ENCODE data around the gene ENTPD8.

ENTPD8 gene

DNA sequence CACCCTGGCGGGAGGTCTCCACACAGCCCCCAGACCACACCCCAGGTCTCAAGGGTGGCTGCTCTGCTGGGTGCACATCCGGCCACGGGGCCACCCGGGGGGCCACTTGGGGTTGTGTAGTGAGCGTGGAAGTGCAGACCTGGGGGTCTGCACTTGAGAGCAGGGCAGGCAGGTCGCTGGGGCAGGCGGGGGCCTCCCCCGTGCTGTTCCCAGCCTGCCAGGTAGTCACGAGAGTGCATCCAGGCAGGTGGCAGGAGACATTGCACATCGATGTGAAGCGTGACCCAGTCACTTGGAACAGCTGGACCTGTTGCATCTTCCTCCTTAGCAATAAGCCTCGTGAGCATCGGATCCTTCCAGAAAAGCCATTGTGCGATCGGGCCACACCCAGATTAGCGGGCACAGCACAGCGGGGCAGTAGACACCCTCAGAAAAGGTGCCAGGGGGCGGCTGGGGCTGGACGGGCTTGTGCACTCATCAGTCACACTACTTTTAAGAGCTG, 4.8 kb upstream of the ENTPD8 start:
- DNase-seq, result no peak

DNA sequence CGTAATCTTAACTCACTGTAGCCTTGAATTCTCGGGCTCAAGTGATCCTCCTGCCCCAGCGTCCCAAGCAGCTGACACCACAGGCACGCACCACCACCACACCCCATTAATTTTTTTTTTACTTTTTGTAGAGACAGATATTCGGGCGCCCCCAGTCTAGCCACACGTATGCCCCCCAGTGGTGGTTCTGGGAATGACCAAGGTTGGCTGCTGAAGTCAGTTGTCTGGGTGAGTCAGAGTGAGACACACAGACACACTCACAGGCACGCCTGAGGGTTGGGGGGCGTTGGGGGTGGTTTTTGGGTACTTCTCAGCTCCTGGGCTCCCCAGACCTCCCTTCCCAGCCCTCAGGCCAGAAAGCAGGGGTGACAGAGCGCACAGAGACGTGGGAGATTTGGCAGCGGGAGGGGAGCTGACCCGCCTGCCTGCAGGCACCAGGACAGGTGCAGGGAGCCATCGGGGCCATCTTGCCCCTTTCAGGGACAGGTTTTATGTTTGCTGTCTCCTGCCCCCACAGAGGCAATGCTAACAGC, 4.2 kb upstream of the ENTPD8 start:
- DNase-seq, result peak; percentile 89

DNA sequence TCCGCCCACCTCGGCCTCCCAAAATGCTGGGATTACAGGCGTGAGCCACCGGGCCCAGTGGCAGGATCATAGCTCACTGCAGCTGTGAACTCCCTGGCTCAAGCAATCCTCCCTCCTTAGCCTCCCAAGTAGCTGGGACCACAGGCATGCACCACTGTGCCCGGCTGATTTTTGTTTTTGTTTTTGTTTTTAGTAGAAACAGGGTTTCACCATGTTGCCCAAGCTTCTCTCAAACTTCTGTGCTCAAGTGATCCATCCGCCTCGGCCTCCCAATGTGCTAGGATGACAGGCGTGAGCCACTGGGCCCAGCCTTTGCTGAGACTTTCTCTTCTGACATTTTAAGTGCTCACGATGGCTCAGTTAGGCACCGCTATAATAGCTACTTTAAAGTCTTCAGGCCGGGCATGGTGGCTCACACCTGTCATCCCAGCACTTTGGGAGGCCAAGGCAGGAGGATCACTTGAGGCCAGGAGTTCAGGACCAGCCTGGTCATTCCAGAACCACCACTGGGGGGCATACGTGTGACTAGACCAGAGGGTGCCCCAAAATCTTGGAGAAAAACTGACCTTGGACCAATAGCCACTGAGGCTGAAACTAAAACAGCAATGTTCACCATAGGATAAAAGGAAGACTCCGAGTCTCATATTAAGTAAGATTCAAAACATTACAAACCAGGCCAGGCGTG, 3.1 kb upstream of the ENTPD8 start:
- no peak for DNase-seq

DNA sequence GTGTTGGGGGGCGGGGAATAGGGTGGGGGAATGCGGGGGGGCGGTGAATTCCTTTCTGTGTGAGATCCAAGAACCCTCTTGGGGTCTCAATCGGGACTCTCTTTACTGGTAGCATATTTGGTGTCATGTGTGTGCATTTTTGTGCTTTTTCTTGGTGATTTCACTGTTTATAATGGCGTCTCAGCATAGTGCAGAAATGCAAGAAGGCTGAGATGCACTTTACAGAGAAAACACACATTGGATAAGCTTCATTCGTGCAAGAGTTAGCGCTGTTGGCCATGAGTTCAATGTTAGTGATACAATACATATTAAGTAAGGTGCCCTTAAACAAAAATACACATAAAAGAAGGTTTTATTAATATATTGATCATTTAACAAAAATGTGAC, 771 bp upstream of the ENTPD8 start:
- no peak for DNase-seq

DNA sequence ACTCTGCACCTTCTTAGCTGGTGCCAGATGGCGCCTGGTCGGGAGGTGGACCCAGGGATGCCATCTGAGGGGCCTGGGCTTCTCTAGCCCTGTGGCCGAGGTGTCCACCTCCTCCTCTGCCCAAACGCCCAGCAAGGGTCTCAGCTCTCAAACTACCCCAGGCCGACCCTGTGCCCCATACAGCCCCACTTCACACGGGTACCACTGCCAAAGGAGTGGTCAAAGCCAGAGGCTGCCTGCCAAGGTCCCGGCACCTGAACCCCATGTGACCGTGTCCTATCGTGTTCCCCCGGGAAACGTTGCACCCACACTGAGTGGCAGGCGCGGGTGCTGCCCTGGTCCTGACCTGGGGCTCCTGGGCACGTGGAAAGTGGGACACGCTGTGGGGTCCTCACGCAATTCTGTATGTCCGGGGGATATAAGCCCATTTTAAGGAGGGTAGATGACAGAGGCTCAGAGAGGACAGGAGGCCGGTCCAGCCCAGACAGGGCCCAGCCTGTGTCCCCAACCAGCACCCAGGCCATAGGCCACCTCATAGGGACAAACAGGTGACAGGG, 1.9 kb downstream of the ENTPD8 start:
- DNase-seq, result no peak

DNA sequence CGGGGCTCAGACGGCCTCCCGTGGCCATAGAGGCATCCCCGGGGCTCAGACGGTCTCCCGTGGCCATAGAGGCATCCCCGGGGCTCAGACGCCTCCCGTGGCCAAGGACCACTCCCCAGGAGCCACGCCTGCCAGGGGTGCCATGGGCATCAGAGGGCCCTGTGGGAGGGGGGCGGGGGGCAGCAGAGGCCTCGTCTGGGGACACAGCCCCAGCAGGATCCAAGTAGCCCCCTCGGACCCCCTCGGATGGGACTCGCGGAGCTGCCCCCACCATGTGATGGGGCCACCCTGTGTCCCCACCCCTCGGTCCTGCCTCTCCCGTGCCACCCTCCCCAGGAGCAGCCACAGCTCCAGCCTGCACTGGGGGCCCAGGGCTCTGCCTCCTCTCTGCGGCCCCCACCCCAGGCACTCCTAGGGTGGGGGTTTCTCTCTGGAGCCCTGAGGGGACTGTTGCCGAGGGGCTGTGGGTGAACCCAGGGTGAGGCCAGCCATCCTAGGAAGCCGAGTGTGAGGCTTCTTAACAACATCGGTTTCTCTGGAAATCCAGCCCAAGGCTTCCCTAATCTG, 2.5 kb downstream of the ENTPD8 start:
- no peak for DNase-seq

DNA sequence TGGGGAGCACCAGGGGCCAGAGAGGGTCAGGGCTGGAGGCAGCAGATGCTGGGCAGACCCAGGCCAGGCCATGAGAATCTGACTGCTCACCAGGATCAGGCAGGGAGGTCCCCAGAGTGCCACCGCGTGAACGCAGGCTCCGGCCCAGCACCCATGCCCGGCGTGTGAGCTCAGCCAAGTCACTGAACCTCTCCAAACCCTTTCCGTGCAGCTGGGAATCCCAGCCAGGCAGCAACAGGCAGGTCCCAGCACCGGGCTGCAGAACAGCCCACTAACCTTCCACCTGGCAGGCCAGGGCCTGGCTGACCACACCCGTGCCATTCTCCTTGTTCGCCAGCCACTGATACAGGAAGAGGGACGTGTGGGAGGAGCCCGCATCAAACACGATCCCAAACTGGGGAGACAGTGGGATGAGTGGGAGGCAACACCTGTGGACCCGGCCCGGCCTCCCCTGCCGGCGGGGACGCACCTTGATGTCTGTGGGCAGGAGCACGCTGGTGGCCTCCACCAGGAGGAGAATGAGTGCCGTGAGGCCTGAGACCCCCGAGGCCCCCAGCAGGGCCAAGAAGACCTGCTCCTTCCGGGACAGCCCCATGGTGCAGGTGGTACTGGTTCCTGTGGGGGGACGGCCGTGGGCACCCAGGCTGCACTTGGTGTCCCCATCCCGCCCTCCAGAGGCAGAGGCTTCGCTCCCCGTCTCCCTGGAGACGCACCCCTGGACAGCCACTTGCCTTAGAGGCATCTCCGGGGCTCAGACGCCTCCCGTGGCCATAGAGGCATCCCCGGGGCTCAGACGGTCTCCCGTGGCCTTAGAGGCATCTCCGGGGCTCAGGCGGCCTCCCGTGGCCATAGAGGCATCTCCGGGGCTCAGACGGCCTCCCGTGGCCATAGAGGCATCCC, 3.2 kb downstream of the ENTPD8 start:
- no peak for DNase-seq

DNA sequence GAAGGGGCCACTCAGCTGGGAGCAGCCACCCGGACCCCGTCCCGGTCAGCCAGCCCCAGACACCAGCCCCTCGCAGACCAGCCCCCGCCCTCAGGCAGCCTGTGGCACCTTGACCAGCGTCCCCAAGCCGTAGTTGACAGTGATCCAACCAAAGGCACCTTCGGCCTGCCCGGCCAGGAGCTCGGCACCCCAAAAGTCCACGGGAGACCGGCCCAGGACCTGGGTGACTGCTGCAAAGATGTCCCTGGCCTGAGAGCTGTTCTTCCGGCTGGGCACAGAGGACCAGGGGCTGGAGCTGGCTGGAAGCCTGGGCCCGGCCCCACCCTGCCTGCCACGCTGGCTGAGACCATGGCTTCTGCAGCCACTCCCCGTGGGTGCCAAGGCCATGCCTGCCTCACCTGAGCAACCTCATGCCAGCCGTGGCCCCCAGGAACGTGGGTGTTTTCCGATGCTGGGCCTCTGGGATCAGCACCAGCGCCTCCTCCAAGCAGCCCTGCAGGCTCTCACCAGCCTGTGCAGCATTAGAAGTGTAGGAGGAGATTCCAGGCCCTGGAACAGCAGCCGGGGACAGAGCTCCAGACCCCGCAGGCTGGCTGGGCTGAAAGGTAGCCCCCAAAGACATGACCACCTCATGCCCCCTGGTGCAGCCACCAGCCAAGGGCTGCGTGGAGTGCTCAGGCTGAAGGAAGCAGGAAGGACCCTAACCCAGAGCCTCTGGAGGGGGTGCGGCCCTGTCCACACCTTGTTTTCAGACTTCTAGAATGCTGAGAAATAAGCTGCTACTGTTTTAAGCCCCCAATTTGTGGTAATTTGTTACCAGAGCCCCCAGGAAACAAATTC, 4.2 kb downstream of the ENTPD8 start:
- DNase-seq, result no peak

DNA sequence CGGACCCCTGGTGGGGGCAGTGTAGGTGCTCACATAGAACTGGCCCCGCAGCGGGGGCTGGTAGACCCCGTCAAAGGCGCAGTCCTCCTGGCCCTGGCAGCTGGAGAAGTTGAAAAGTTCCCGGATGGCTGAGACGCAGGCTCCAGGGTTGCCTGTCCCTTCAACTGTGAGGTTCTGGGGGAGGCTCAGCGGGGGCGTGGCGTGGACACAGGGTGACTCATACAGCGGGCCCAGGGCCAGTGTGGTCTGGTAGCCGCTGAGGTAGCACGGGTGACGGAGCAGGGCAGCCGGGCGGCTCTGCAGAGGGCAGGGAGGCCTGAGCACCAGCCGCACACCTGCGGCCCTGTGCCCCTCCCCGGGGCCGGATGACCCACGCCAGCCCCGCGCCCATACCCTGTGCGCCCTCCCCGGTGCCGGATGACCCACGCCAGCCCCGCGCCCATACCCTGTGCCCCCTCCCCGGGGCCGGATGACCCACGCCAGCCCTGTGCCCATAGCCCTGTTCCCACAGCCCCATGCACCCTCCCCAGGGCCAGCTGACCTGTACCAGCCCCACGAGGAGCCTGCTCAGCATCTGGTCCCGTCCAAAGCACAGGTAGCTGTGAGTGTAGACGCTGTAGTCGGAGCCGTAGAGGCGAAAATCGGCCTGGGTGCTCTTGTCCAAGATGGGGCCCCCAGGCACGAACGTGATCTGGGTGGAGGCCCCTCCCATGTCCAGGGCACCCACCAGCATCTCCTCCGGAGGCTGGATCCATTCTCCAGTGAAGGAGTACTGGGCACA, 5.0 kb downstream of the ENTPD8 start:
- no peak for DNase-seq

DNA sequence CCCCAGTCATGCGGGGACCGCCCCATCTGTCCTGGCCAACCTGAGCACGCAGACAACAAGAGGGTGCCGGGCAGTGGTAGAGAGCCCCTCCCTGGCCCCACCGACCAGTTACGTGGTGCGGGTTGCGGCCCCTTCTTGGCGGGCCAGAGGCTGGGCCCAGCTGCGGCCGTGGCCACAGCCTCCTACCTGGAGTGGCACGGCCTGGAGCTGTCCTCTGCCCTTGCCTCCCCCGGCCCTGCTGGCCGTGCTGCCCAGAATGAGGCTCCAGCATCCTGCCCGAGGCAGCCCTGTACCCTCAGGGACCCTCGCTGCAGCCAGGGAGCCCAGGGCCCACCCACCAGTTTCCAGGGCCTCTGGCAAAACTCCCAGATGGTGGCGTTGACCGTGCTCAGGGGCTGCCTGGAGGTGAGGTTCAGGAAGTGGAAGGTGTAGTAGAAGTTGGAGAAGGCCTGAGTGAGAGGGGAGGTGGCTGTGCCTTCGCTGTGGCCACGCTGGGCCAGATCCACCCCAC, 5.7 kb downstream of the ENTPD8 start:
- no peak for DNase-seq

DNA sequence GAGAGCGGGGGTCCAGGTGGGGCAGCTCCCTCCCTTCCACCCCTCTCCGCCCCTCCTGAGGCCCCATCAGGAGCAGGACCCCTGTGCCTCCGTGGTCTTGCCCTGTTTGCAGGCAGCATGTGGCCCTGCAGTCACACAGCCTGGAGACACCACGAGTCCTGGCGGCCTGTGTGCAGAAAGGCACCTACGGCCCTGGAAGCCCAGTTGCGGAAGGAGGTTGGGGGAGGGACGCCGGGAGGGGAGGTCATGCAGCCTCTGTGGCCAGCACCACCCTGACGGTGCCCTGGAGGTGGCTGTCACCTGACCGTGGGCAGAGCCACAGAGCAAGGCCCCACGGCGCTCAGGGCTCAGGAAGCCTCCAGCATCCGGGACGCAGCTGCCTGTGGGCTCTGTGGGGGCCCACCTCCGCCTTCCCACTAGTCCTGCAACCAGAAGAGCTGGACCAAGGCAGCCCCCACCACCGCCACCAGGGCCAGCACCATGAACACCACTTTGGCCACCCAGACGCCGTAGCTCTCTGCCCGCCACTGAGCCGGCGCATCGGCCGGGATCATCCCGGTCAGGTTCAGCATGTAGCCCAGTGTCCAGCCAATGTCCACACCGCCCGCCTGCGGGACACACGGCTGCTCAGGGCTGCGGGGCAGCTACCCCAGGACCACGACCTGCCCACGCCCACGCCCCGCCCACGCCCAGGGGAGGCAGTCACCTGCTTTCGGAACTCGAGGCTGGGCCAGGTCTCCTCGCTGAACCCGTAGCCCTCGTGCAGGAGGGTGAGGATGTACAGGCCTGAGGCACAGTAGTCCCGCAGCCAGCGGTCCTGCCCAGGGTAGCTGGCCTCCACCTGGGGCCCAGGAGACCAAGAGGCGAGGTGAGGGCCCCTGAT, 6.4 kb downstream of the ENTPD8 start:
- DNase-seq, result no peak

DNA sequence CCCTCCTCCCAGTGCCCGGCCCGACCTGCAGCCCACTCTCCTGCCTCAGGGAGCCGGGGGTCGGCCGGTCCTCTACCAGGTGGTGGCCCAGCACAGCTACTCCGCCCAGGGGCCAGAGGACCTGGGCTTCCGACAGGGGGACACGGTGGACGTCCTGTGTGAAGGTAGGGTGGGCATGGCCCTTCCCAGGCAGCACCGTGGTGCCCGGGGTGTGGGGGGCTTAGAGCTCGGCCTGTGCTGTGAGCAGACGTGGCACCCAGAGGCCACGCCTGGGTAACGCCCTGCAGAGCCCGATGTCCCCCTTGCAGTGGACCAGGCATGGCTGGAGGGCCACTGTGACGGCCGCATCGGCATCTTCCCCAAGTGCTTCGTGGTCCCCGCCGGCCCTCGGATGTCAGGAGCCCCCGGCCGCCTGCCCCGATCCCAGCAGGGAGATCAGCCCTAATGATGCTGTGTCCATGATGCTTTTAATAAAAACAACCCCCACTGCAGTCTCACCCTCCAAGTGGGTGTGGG, 7.2 kb downstream of the ENTPD8 start:
- no peak for DNase-seq

DNA sequence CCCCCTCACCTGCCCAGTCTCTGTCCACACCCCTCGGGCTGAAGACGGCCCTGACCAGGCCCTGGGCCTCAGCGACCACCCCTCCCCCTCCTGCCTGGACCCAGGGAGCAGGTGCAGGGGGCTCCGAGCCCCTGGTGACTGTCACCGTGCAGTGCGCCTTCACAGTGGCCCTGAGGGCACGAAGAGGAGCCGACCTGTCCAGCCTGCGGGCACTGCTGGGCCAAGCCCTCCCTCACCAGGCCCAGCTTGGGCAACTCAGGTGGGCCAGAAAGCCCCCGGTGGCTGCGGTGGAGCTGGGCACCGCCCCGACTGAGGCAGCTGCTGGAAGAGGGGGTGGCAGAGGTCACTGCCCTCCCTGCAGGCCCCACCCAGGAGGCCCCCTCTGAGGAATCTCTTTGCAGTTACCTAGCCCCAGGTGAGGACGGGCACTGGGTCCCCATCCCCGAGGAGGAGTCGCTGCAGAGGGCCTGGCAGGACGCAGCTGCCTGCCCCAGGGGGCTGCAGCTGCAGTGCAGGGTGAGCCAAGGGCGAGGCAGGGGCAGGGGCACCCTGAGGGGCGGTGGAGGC, 7.7 kb downstream of the ENTPD8 start:
- no peak for DNase-seq

DNA sequence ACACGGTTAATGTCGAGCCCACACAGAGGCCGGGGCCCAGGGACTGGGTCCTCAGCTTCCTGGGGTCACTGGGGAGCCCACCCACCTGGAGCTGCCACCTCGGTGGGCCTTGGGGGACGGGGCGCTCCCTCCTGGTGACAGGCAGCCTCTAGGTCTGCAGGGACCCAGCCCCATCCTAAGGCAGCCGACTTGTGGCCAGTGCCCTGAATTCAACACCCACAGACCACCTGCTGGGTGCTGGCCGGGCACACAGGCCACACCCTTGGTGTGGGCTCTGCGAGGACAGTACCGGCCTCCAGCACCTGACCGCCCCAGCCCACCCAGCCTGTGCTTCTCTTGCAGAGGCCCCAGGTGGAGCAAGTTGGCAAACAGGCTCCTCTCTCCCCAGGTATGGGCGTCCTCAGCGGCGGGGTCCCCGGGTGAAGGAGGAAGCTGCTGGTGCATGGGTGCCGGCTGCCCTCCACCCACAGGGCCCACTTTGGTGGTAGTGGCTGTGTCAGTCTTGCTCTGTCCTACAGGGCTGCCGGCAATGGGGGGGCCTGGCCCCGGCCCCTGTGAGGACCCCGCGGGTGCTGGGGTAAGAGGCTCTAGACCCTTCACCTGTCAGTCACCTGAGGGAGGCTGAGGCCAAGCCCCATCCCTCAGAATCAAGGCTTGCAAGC, 8.3 kb downstream of the ENTPD8 start:
- no peak for DNase-seq

DNA sequence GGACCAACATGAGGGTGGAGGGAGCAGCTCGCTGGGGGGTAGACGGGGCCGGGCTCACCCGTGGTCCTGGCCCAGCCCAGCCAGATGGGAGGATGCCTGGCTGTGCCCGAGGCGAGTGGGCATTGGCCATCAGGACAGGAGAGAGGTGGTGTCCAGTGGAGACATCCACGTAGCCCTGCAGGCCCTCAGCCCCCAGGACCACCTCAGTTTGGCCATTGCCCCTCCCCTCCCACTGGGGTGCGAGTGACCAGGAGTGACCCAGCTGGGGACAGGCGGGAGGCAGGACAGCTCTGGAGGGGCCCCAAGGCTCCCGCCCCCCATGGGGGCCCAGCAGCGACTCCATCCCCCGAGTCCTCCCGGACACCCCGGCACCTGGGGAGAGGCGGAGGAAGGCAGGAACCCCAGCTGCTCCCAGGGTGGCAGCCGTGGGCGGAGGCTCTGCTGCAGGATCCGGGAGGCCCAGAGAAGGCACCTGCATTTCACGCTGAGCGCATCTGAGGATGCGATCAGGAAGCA, 9.7 kb downstream of the ENTPD8 start:
- no peak for DNase-seq

DNA sequence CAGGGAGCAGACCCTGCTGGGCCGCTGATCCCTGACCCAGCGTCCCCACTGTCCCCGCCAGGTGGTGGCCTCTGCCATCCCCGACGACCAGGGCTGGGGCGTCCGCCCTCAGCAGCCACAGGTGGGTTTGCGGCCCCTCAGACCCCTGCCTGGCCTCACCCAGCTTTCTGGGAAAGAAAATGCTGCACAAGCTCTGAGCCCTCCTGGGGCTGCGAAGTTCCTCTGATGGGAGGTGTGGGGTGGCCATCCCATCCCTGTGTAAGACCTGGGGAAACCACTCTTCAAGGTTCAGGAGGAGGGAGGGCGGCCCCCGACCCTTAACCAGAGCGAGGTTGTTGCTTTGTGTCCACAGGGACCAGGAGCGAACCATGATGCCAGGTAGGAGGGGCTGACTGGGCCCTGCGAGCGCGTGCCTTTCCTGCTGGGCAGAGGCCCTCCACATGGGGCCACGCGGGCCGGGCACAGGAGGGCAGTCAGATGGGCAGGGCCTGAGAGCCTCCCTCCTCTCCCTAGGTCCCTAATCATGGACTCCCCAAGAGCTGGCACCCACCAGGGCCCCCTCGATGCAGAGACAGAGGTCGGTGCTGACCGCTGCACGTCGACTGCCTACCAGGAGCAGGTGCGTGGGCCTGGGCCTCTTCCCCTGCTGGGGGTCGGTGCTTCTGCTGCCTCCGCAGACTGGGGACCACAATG, 10.3 kb downstream of the ENTPD8 start:
- no peak for DNase-seq

DNA sequence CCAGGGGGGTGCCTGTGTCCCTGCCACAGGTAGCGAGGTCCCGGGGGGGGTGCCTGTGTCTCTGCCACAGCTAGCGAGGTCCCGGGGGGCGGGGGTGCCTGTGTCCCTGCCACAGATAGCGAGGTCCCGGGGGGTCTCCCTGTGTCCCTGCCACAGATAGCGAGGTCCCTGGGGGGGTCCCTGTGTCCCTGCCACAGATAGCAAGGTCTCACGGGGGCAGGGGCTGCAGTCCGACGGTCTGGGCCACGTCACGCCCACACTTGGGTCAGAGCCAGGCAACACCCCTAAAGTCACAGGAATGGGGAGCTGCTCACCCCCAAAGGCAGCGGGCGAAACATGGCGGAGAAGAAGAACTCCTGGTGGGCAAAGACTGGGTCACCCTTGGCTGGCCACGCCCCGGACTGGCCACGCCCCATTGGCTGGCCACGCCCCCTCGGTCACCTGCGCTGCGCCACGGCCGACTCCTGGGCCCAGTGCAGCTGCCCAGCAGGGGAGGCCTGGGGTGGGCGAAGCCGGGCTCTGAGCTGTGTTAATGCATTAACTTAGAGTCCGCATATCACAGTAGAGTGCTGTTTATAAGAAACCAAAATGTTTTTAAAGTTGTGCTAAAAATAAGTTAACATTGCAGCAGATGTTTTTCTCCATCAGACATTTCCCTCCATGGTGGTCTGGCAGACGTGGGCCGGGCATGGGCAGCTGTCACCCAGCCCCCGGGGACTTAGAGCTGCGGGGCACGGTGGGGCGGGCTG, 11.0 kb downstream of the ENTPD8 start:
- no peak for DNase-seq

DNA sequence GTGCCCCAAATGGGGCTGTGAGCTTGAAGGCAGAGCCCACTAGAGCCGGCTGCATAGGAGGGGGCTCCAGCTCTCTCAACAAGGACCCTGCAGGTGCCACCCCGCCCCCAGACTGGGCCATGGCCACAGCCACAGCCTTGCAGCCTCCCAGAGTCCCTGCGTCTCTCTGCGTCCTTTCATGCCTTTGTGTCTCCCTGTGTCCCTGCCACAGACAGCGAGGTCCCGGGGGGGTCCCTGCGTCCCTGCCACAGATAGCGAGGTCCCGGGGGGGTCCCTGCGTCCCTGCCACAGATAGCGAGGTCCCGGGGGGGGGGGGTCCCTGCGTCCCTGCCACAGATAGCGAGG, 11.6 kb downstream of the ENTPD8 start:
- no peak for DNase-seq
